HepG2 (cell line): ENCODE measurements around the gene PARD3. TPM values are rescaled to one million over a fixed set of nuclear protein-coding genes. Genes with fewer than 3 reads are reported as not detected.

Source experiments
- ATAC-seq: fragments of 200-7000 bp; cut with Tn5 transposase; 3 replicates; pipeline ENCODE4 v1.9.1; 2020; ENCODE audit warnings: mild to moderate bottlenecking, moderate library complexity
- BruUV-seq: library from RNA; stranded (reverse); fragments of 400-500 nt; replicated peaks from 2 replicates; lab custom pipeline; 2021; lab: Mats Ljungman, UMichigan
- CTCF ChIA-PET: fragments of 300-600 bp; formaldehyde crosslinking; extraction: SDS; loops from one replicate; lab custom pipeline; 2021; ENCODE audit warnings: low total read pairs, inconsistent platforms, low intra/inter-chr PET ratio; lab: Yijun Ruan, JAX
- POLR2A ChIA-PET: fragments of 350-600 bp; sonication (Branson Sonifier 250); formaldehyde crosslinking; loops from one replicate; lab custom pipeline; 2020; ENCODE audit warnings: antibody characterized with exemption, inconsistent platforms; lab: Yijun Ruan, JAX
- DNase-seq: peaks from one replicate; pipeline ENCODE4 v3.0.0-alpha.2; 2015; ENCODE audit warnings: low spot score
- FAIRE-seq: peaks from 3 replicates; lab custom pipeline; 2011; peaks lifted over from hg19 to GRCh38; lab: Jason Lieb, UNC
- H2AFZ ChIP-seq: one replicate; pipeline ENCODE4 v1.6.1; 2011; ENCODE audit warnings: low read length, inconsistent platforms
- H3K27ac ChIP-seq: fragments of 300-600 bp; 3 replicates; pipeline ENCODE4 v1.8.0; 2011; ENCODE audit warnings: mixed run types, mild to moderate bottlenecking, mixed read lengths, low read length, inconsistent platforms; ENCODE audit not compliant: insufficient read depth; ENCODE audit errors: extremely low read length
- H3K27me3 ChIP-seq, 2 experiments: fragments of 200-600 bp in 1 of 2; 2 replicates in 1 of 2; 3 replicates in 1 of 2; pipeline versions ENCODE4 v1.6.0 to v1.8.0; 2011; ENCODE audit warnings: low read length in 2 of 2, mild to moderate bottlenecking in 2 of 2, moderate library complexity in 2 of 2, inconsistent platforms in 1 of 2; ENCODE audit not compliant: insufficient read depth in 2 of 2, control insufficient read depth in 1 of 2
- H3K36me3 ChIP-seq, 2 experiments: fragments of 200-600 bp in 1 of 2; replicated peaks in 1 of 2; 2 replicates in 1 of 2; 3 replicates in 1 of 2; pipeline versions ENCODE4 v1.5.1 to v1.8.0; 2011; ENCODE audit warnings: low read length in 2 of 2, inconsistent platforms in 1 of 2; ENCODE audit not compliant: insufficient read depth in 2 of 2, control insufficient read depth in 1 of 2
- H3K4me1 ChIP-seq: 2 replicates; pipeline ENCODE4 v1.5.1; 2012; ENCODE audit warnings: low read length, inconsistent platforms; ENCODE audit not compliant: insufficient read depth
- H3K4me2 ChIP-seq: 2 replicates; pipeline ENCODE4 v1.6.0; 2011; ENCODE audit warnings: low read depth, low read length, inconsistent platforms
- H3K4me3 ChIP-seq, 3 experiments: fragments of 200-600 bp in 1 of 3; sonication (generic), shearing (Covaris generic) in 1 of 3; replicated peaks in 1 of 3; 2 replicates each; pipeline ENCODE4 v1.5.1; 2011 to 2016; ENCODE audit warnings: low read length in 3 of 3, inconsistent platforms in 2 of 3, low read depth in 2 of 3, mild to moderate bottlenecking in 2 of 3, control low read depth in 1 of 3, mixed read lengths in 1 of 3; ENCODE audit not compliant: insufficient read depth in 1 of 3
- H3K79me2 ChIP-seq: one replicate; pipeline ENCODE4 v1.6.1; 2011; ENCODE audit warnings: low read length, inconsistent platforms; ENCODE audit not compliant: insufficient read depth
- H3K9ac ChIP-seq: 2 replicates; pipeline ENCODE4 v1.6.0; 2011; ENCODE audit warnings: mild to moderate bottlenecking, low read depth, low read length, inconsistent platforms; ENCODE audit not compliant: insufficient read depth
- H3K9me3 ChIP-seq: 2 replicates; pipeline ENCODE4 v1.5.1; 2012; ENCODE audit warnings: mild to moderate bottlenecking, low read length
- H4K20me1 ChIP-seq: 2 replicates; pipeline ENCODE4 v1.6.0; 2011; ENCODE audit warnings: inconsistent platforms, mild to moderate bottlenecking, low read length, moderate library complexity; ENCODE audit not compliant: insufficient read depth
- HDAC6 ChIP-seq: fragments of 200-600 bp; sonication (generic); IDR thresholded peaks from 2 replicates; pipeline ENCODE4 v1.7.0; 2017; ENCODE audit warnings: mild to moderate bottlenecking, antibody characterized with exemption, low read length, low read depth
- HMG20A ChIP-seq: IDR thresholded peaks from 2 replicates; pipeline ENCODE4 v1.6.1; 2016; ENCODE audit warnings: borderline replicate concordance
- KLF12 ChIP-seq: sonication (generic); formaldehyde crosslinking; IDR thresholded peaks from 2 replicates; pipeline ENCODE4 v1.4.0; 2020; ENCODE audit warnings: missing genetic modification reagents, borderline replicate concordance
- PHF21A ChIP-seq: sonication (generic); formaldehyde crosslinking; IDR thresholded peaks from 2 replicates; pipeline ENCODE4 v1.5.0; 2020; ENCODE audit warnings: mild to moderate bottlenecking, missing genetic modification reagents
- ZFP36L2 ChIP-seq: sonication (generic); formaldehyde crosslinking; IDR thresholded peaks from 2 replicates; pipeline ENCODE4 v1.4.0; 2020; ENCODE audit warnings: missing genetic modification reagents
- ZNF724P ChIP-seq: sonication (generic); formaldehyde crosslinking; IDR thresholded peaks from 2 replicates; pipeline ENCODE4 v1.8.0; 2022; ENCODE audit warnings: missing genetic modification reagents, borderline replicate concordance
- ZZZ3 ChIP-seq: sonication (generic); formaldehyde crosslinking; IDR thresholded peaks from 2 replicates; pipeline ENCODE4 v1.4.0; 2020; ENCODE audit warnings: missing genetic modification reagents, mild to moderate bottlenecking, borderline replicate concordance
- WGBS: methylation state at CpG from one replicate; pipeline ENCODE4 v1.1.6; 2017; ENCODE audit warnings: low lambda C conversion rate; 5-methylcytosine and 5-hydroxymethylcytosine counted together
- in situ Hi-C: cut with HindIII; loops from 2 replicates; pipeline ENCODE4 v1.10.0; 2017; ENCODE audit warnings: low pct_unique_long_range_greater_than_20kb; ENCODE audit not compliant: extremely low pct_ligation_motif_present
- intact Hi-C: fragments of 100-400 bp; cut with micrococcal nuclease; formaldehyde crosslinking; loops from one replicate; pipeline ENCODE4 v1.10.0; 2022; ENCODE audit not compliant: unreplicated experiment
- polyA plus RNA-seq, 8 experiments: library from polyadenylated mRNA; depleted of rRNA in 3 of 8; stranded (reverse) in 7 of 8; unstranded in 1 of 8; fragments of >200 nt; fragmentation: Illumina TruSeq in 4 of 8; extraction: Trizol in 4 of 8; gene quantifications; 2 replicates each; pipeline versions ENCODE4 v1.2.1 to v1.2.3, GENCODE V29; 2011 to 2016; ENCODE audit warnings: low read depth in 4 of 8, missing spikeins in 1 of 8, mixed read lengths in 1 of 8; ENCODE audit not compliant: insufficient read depth in 1 of 8
- total RNA-seq, 5 experiments: library from RNA; depleted of rRNA; stranded (reverse); fragments of >200 nt; fragmentation: Illumina TruSeq; extraction: Trizol; gene quantifications; 2 replicates each; pipeline ENCODE4 v1.2.3, GENCODE V29; 2016; ENCODE audit warnings: low read depth in 1 of 5
- TF ChIP-seq, protein P1 (sequence below): sonication (generic); formaldehyde crosslinking; IDR thresholded peaks from 2 replicates; pipeline ENCODE4 v1.8.1; 2023; ENCODE audit warnings: mild to moderate bottlenecking, missing genetic modification reagents

PARD3 gene
- total and polyA plus RNA-seq, 2 of the 13 experiments (the other 11 are each of a cell fraction or from before 2014, with no cell fraction given): 40.9 to 60.0 TPM

DNA sequence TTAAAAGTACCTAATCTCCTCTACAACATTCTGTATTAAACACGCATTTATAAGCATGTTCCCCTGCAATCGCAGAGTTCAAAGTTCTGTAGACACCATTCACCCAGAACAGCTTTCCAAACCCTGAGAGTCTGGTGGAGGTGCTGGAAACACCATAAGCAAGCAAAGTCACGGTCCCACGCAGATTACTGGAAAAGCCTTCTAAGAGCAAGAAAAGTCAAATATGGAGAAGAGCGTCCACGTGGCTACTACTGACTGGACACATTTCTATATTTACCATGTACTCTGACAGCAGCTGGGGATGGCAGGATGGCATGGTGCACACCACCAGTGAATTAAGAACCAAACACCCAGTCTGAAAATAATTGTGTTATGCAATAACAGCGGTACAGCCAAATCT is 97.7 kb downstream of the PARD3 start (continued):
- TF ChIP-seq HDAC6 (no peak), HMG20A (CRISPR knock-in tag) (no peak), PHF21A (CRISPR knock-in tag) (no peak), ZFP36L2 (CRISPR knock-in tag) (no peak), ZZZ3 (CRISPR knock-in tag) (no peak), KLF12 (CRISPR knock-in tag) (no peak)

DNA sequence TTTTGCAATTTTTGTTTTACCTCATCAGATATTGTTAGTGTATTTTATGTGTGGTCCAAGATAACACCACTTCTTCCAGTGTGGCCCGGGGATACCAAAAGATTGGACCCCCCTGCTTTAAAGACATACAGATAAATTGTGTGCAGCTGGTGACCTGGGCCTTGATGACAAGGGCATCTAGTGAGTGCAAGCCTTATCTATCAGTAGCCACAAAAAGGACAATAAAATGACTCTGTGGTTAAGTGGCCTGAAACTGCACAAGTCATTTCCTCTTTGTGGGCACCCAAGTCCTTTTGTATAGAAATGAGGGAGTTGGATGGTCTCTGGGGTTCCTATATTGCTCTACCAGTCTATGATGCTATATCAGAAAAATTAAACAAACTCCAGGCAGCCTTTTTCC is 98.1 kb downstream of the PARD3 start:
- Histone ChIP-seq H3K4me3 (peak overlapping the region in 1 of 3 experiments; percentile 15; a peak in 1 of 6 replicates), H3K4me2 (peak overlapping the region; percentile 45; the same call in 1 of the 2 replicates), H4K20me1 (peaks cover 23% of the 10 kb centered on the region), H3K79me2 (peaks cover 82% of the 10 kb centered on the region), H3K9ac (no peak overlapping the region), H3K36me3 (no peaks in the 10 kb centered on the region), H3K9me3 (no peaks in the 10 kb centered on the region), H3K4me1 (peaks cover 82% of the 10 kb centered on the region), H2AFZ (no peak overlapping the region), H3K27me3 (no peaks in the 10 kb centered on the region), H3K27ac (peak overlapping the region; percentile 45)
- intact Hi-C loops: no loop called here
- no peak for ATAC-seq
- no peak for TF ChIP-seq ZNF724P (CRISPR knock-in tag)
- TF ChIP-seq, protein P1, sequence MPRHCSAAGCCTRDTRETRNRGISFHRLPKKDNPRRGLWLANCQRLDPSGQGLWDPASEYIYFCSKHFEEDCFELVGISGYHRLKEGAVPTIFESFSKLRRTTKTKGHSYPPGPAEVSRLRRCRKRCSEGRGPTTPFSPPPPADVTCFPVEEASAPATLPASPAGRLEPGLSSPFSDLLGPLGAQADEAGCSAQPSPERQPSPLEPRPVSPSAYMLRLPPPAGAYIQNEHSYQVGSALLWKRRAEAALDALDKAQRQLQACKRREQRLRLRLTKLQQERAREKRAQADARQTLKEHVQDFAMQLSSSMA (CRISPR knock-in tag): no peak
- BruUV-seq: no TSS peak
- no peak for FAIRE-seq
- ChIA-PET POLR2A (interaction anchor here (2.0 kb wide), 1 partner anchor 21 kb away, joined by 9 read pairs; no protein-coding TSS in a partner anchor), CTCF (no interaction called here)
- 67% methylated on average over 1 of the region's 1 CpG for WGBS
- in situ Hi-C loops: no loop called here
- no peak for DNase-seq
